GM18951 (cell line): ENCODE results near the gene TSPY2.
"Not testable (repeated sequence)": the region's sequence is repeated elsewhere in the genome, so short reads cannot be mapped to it uniquely, and the experiment has no call there.

Source experiments
- in situ Hi-C: fragments of 300-500 bp; cut with MboI; formaldehyde crosslinking; loops from one replicate; pipeline ENCODE4 v1.12.0; 2022; ENCODE audit warnings: low sequenced_read_pairs, mixed read lengths, inconsistent platforms; ENCODE audit not compliant: unreplicated experiment

TSPY2 gene

GRCh38 chrY:6245923-6246322 is at the start of gene TSPY2:
Gene TSPY2 (plus strand): TSS chrY:6246223. CDS start chrY:6246269, 46 bp downstream.
- in situ Hi-C loops = not testable (repeated sequence)

DNA sequence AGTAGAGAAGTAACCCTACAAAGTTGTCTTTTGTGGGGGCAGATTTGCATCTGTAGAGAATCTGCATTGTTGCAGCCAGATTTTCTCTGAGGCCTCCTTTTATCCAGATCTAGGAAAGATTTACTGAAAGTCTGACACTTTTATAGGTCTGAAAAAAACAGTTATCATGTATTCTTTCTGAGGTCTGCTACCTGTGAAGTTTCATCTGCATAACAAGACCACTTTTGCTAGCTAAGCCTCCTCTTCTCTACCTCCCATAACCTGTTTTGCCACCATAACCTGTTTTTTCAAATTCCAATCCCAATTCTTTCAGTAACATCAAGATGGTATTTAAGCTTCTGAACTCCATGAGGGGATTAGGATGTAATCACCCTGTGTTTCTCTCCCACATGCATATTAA is 36.5 kb upstream of the TSPY2 start:
- in situ Hi-C loops = not testable (repeated sequence)

DNA sequence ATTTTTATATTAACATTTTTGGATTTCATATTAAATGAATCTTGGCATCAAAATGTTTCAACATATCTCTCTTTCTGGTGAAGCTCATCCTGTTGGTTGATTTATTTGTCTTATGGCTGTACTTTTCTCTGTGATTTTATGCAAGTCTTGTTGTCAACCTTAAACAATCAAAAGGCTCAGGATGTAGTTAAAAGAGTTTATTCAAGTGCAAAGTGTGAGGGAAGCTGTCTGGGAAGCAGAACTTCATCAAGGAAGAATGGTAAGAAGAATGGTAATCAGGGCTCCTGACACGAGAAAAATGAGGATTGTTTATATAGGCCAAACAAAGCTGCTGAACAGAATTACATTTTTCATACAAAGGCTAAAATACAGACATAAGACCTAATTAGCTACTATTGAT is 29.0 kb upstream of the TSPY2 start:
- in situ Hi-C loops = not testable (repeated sequence)

- in situ Hi-C loops = not testable (repeated sequence)
These were observed 23.8 kb downstream of the TSPY2 start for GRCh38 chrY:6269839-6270238.
